ENCODE results near the gene SLC7A9.
"Not testable (repeated sequence)": the region's sequence is repeated elsewhere in the genome, so short reads cannot be mapped to it uniquely, and the experiment has no call there.

The SLC7A9 gene

DNA sequence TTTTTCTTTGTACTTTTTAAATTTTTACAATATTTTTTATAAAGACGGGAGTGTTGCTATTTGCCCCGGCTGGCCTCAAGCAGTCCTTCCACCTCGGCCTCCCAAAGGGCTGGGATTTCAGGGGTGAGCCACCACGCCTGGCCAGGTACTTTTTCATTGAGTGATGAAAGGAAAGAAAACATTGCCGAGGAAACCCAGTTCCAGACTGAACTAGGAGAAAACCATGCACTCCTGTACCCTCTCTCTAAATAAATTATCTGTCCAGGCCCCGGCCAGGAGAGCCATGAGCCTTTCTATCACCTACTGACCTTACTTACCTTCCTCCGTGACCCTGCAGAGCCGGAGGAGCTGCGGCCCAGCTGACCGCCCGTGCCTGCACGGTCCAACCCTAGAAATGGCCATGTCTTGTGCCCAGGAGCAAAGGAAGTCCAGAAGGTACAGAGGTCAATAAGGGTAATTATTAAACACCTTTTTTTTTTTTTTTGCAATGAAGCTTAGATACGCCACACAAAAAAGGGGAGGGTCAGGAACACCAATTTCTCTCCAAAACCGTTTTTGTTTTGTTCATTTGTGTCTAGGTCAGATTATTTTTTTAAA is at the start of gene SLC7A9:
Gene SLC7A9 (minus strand): TSS at position 399 of the 597 bp plus-strand sequence. CDS start 1,233 bp downstream, outside the sequence.
- DNase-seq (ENCODE audit: low spot score) = peak; percentile 23

DNA sequence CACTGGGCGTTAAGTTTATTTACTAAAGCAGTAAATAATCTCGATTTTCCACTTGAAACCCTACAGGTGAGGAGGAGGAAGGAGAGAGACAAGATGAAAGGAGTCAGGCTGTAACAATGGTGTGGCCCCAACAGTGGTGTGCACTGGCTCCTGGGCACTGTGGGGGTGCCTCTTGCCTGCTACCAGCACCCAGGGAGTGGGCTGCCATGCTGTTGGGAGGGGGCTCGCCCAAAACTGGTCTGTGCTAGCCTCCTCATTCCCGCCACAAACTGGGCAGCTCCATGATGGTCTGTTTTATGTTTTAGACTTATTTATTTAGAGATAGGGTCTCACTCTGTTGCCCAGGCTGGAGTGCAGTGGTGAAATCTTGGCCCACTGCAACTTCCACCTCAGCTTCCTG is 49.8 kb upstream of the SLC7A9 start:
- no peak for DNase-seq (ENCODE audit: low spot score)

DNA sequence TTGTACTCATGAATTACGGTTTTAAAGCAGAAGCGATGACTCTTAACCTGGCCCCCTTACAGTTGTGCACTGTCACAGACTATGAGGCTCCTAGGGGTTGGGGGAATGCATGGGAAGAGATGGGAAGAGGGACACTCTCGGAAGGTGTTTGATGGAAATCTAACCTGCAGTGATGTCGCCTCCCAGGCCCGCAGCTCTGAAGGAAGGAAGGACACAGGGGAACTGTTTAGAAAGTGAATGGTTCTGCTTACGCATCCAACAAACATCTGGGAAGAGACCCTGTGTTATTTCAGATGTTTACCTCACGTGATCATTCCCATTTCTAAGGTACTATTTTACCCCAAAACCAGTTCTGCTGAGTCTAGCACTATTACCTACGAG is 48.0 kb upstream of the SLC7A9 start:
- no peak for DNase-seq (ENCODE audit: low spot score)

DNA sequence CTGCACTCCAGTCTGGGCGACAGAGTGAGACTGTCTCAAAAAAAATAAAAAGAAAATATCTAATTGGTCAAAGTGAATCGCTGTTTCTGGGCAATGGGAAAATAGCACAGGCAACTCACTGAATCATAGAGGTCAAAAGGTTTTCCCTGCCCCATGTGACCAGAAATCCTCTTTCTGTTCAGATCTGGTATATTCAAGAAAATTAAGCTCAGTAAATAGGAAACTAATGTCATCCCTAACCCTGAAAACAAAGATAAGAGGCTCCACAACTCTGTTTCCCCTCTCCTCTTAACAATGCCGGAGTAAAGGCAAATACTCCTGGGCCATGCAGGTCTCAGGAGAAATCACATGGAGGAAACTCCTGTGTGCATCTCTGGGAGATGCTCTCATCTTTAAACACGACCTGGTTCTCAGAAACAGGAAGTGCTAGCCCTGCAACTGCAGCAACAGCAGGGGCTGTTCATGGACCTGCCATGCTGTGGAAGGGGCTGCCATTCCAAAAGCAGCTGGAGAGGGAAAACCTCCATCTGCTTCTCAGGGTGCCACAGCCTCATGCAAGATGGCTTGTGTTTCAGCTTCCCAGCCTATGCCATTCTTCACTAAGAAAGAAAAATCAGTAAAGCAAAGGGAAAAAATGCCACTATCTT is 47.5 kb upstream of the SLC7A9 start:
- DNase-seq (ENCODE audit: low spot score) = no peak

DNA sequence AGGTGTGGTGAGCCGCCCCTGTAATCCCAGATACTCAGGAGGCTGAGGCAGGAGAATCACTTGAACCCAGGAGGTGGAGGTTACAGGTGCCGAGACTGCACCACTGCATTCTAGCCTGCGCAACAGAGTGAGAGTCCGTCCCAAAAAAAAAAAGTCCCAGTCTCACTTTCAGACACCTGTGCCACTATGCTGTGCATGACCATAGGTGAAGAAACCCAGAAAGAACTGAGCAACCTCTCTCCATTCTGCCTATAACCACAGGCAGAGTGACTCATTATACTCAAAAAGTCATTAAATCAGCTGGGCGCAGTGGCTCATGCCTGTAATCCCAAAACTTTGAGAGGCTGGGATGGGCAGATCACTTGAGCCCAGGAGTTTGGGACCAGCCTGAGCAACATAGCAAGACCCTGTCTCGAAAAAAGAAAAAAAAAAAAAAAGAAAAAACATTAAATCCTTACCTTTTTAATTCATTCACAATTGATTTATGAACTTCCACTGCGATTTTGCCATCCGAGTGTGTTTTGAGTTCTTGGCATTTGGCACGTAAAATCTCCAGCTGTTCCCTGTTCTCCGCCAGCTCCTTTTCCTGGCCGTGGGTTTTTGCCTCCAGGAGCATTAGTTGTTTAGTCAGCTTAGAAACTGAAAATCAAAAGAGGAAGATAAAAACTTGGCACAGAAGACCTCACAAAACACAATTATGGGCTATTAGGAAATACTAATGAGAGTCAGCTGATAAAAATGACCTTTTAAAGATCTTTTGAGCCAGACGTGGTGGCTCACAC is 45.5 kb upstream of the SLC7A9 start:
- no peak for DNase-seq (ENCODE audit: low spot score)

DNA sequence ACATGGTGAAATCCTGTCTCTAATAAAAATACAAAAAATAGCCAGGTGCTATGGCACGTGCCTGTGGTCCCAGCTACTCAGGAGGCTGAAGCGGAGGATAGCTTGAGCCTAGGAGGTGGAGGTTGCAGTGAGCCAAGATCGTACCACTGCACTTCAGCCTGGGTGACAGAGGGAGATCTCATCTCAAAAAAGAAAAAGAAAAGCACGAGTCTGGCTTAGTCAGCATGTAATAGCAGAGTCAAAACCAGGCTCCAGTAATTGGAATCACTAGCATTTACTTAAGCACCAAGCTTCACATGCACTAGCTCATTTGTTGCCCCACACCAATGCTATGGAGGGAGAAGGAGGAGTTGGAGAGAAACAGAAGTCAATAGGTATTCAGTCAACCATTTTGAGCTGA is 41.9 kb upstream of the SLC7A9 start:
- no peak for DNase-seq (ENCODE audit: low spot score)

DNA sequence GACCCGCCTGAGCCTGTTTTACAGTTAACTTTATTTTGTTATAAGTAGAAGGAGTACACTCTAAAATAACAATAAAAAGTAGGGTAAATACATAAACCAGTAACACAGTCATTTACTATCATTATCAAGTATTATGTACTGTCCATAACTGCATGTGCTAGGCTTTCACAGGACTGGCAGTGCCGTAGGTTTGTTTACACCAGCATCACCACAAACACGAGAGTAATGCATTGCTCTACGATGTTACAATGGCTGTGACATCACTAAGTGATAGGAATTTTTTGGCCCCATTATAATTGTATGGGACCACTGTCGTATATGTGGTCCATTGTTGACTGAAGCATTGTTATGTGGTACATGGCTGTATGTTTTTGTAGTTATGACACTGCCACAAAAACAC is 41.3 kb upstream of the SLC7A9 start:
- no peak for DNase-seq (ENCODE audit: low spot score)

DNA sequence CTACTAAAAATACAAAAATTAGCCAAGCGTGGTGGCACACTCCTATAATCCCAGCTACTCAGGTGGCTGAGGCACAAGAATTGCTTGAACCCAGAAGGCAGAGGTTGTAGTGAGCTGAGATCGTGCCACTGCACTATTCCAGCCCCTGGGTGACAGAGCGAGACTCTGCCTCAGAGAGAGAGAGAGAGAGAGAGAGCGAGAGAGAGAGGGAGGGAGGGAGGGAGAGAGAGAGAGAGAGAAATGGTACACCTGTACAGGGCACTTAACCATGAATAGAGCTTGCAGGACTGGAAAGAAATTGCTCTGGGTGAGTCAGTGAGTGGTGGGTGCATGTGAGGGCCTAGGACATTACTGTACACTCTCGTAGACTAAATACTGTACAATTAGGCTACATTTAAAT is 40.5 kb upstream of the SLC7A9 start:
- no peak for DNase-seq (ENCODE audit: low spot score)

DNA sequence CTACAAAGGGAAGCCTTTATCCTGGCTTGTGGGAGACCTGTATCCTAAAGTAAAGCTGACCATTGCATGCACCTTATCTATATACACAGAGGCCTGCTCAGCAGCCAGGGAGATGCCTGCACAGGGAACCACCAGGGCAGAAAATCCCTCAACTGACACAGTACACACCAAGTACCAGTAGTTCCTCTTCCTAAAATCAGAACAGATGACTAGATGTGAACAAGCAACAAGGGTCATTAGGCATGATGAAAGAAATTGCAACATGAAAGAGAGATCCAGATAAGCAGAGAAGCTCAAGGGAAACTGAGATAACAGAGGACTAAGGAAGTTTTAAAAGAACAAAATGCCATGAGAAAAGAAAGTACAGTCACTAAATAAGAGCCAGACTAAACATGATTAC is 39.7 kb upstream of the SLC7A9 start:
- DNase-seq (ENCODE audit: low spot score) = no peak

DNA sequence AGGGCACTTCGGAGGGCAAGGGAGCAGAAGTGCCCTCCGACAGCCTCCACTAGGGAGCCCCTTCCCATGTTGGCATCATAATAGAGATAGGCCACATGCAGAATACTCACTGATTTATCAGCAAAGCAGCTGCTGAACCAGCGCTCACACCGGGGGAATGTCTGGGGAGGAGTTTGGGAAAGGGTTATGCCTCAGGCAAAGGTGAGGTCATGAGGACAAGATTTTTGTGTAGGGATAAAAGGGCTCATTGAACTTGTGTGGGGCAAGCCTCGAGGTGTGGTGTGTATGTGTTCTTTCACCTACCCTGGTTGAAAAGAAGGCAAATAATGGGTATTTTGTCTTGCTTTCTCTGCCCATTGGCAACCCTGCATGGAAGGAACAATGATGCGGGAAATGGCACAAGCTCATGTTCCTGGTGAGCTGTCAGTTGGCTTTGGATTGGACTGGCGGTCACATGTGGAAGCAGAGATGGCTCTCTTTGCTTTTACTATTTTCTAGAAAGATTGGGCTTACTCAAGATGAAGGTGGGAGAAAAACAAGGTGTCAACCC is 39.1 kb upstream of the SLC7A9 start:
- no peak for DNase-seq (ENCODE audit: low spot score)

DNA sequence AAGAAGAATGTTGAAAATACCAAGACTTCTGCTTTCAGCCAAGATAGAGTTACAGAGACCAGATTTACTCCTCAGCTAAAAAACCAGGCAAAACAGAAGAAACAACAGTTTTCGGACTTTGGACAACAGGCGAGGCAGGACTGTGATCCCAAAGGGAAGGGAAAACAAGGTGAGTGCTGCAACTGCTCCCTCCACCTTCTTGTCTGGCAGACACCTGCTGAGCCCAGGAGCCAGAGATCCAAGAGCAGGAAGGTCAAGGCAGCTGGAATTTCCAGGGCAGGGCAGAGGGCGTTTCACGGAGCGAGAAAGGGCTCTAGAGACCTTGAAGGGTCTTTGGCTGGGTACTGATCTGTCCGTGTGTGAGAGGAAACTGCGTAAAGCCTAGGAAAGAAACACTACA is 32.9 kb upstream of the SLC7A9 start:
- no peak for DNase-seq (ENCODE audit: low spot score)

DNA sequence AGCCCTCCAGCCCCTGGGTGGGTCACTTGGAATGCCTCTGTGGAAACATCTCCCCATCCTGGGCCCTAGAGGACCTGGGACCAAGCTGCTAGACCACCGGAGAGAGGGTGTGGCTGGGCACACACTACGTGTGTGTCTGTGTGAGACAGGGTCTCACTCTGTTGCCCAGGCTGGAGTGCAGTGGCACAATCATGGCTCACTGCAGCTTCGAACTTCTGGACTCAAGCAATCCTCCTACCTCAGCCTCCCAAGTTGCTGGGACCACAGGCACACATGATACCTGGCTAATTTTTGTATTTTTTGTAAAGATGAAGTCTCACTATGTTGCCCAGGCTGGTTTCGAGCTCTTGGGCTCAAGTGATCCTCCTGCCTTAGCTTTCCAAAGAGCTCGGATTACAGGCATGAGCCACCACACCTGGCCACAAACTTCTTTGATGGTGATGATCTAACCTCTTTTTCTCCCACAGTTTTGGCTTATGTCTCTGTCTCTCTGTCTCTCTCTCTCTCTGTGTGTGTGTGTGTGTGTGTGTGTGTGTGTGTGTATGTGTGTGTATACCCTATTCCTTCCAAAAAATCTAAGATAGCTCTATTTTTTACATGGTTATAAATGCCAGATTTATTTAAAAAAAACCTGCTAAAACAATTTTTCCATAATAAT is 32.1 kb upstream of the SLC7A9 start:
- no peak for DNase-seq (ENCODE audit: low spot score)

DNA sequence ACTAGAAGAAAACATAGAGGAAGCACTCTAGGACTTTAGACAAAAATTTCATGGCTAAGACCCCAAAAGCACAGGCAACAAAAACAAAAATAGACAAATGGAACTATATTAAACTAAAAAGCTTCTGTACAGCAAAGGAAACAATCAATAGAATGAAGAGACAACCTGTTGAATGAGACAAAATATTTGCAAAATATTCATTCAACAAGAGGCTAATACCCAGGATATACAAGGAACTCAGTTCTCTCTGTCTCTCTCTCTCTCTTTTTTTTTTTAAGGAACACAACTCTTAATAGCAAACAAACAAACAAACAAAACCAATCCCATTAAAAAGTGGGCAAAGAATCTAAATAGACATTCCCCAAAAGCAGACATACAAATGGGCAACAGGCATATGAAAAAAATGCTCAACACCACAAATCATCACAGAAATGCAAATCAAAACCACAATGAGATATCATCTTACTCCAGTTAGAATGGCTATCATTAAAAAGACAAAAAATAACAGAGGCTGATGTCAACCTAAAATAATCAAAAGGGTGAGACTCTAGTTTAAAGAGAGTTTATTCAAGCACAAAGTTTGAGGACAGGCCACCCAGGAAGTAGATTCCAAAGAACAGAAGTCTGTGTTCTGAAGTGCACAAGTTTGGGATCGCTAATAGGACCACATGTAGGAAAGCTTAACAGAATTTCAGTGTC is 27.1 kb upstream of the SLC7A9 start:
- DNase-seq (ENCODE audit: low spot score) = no peak

DNA sequence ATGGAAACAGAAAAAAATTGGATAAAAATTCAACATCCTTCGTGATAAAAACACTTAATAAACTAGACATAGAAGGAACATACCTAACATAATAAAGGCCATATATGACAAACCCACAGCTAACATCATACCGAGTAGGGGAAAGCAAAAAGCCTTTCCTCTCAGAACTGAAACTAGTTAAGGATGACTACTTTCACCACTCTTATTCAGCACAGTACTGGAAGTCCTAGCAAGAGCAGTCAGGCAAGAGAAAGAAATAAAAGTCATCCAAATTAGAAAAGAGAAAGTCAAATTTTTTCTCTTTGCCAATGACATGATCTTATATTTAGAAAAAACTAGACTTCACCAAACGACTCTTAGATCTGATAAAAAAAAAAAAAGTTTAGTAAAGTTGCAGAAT is 25.8 kb upstream of the SLC7A9 start:
- DNase-seq (ENCODE audit: low spot score) = no peak

DNA sequence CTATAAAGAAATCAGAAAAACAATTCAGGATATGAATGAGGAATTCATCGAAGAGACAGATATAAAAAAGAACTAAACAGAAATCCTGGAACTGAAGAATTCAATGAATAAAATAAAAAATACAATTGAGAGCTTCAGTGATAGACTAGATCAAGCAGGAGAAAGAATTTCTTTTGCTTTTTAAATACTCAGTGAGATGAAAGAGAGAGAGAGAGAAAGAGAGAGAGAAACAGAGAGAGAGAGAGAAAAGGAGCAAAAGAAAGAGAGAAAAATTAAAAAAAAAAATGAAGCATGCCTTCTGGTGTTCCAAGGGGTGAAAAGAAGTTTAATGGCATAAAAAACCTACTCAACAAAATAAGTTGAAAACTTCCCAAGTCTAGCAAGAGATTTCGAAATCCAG is 22.0 kb upstream of the SLC7A9 start:
- DNase-seq (ENCODE audit: low spot score) = no peak

DNA sequence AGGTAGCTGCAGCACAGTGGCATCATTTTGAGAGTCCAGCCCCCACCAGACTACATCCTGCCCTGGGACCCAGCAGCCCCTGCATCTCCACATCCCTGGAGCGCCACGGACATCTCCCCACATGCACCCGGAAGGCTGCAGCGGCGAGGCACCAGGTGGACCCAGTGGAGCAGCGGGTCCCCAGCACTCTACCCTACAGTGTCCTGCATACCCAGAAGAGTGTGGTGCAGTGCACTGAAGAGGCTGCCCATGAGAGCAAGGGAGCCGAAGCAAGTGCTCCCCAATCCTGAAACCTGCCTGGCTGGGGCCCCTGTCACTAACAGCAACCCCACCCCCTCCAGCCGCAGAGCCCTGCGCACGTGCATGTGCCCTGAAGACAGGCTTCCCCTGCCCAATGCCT is 21.3 kb upstream of the SLC7A9 start:
- no peak for DNase-seq (ENCODE audit: low spot score)

DNA sequence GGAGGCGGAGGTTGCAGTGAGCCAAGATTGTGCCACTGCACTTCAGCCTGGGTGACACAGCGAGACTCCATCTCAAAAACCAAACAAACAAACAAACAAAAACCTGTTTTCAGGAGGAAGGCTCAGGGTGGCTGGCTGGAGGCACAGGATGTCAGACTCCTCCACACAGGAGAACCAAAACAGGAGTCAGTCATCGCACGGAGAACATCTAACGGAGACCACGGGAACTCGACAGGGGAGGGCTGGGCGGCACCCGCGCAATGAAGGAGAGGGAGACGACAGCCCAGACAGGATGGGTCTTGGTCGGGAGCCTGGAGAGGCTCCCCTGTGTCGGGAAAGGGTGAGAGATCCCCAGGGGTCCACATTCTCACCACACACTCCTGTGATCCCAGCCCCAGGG is 20.8 kb upstream of the SLC7A9 start:
- DNase-seq (ENCODE audit: low spot score) = no peak

DNA sequence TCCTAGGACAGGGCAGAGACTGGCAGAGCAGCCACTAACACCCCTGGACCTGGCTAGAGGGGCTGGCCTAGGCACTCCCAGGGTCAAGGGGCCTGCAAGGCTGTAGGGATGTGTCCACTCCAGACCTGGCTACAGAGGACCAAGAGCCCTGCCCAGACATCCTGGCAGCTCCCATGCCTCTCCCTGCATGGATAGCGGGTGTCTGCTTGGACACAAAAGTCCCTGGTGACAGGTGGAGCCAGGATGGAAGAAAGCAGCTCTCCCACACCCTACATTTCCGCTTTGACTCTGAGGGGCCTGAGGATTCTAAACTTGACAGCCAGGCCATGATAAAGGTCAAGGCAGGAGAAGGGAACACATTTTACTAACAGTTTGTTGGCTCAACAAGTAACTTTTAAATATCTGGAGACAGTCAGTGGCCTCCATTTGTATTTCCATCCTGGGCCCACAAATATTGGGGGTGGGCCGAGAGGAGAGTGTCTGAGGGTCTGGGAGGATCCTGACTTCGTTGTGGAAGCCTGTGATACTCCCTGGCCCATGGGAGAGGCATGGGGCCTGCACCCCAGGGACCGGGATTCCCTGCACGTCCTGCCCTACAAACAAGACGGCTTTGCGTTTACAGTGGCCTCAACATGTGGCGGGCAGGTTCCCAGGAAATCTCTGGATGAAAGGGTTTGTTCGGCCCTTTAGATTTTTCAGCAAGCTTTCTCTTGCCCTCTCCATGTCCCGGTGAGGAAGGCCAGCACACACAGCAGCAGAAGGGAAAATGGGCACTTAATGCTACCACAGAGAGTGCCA is 19.8 kb upstream of the SLC7A9 start:
- no peak for DNase-seq (ENCODE audit: low spot score)

DNA sequence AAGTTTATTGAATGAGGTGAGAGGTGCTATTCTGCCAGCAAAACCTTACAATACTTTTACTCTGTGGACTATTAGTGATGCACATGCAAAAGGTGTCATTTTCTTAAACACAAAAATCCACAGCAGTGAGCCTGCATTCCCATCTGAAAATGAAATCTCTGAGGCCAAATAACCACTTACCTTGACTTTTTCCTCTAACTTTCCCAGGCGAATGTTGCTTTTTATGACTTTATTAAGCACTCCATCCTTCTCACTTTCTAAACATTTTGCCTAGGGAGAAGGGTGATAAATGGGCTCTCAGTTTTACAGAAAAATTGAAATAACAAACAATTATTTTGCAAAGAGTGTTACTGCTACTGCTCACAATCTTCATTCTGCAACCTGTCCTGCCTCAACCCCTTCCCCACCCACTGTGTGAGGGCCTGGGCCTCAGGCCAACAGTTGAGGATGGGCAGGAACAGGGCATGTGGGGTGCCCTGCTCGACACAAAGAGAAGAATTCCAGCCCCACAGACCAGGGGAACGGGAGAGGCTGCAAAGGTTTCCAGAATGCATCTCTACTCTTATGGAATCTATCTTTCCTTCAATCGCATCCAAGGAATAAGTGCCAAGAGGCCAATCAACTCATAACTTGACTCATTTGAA is 18.1 kb upstream of the SLC7A9 start:
- no peak for DNase-seq (ENCODE audit: low spot score)

DNA sequence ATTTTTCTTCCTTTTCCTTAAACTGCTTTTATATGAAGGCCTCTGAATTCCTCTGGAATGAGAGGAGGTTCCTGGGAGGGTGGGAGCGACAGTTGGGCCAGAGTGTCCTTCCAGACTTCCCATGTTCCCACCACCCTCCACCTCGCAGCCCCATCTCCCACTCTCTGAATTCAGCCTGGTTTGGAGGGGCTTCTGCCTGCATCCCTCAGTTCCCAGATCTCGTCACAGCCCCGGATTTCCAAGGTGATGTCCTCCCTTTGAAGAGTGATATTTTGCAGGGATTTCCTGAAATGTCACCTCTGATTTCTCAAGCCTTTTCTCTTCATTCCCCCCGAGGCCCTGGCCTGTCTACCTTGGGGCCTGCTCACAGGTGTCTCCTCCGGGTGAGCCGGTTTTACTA is 16.7 kb upstream of the SLC7A9 start:
- no peak for DNase-seq (ENCODE audit: low spot score)

DNA sequence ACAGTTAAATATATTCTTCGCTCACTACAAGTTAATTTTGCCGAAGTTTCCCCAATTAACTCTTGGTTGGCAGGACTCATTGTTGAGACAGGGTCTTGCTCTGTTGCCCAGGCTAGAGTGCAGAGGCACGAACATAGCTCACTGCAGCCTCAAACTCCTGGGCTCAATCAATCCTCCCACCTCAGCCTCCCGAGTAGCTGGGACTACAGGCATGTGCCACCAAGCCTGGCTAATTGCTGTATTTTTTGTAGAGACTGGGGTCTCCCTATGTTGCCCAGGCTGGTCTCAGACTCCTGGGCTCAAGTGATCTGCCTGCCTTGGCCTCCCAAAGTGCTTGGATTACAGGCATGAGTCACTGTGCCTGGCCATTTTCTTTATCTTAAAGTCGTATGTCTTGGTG is 15.7 kb upstream of the SLC7A9 start:
- DNase-seq (ENCODE audit: low spot score) = not testable (repeated sequence)
